HEK293T (cell line): ENCODE data around the gene PARM1.
A peak's percentile ranks its signal among the peaks of the same experiment; 100 is the strongest.

Experiments used
- CTCF ChIA-PET: fragments of 350-600 bp; formaldehyde crosslinking; extraction: SDS; loops from one replicate; lab custom pipeline; 2021; ENCODE audit warnings: antibody characterized with exemption, inconsistent platforms; lab: Yijun Ruan, JAX
- POLR2A ChIA-PET: fragments of 350-600 bp; formaldehyde crosslinking; extraction: SDS; loops from one replicate; lab custom pipeline; 2020; ENCODE audit warnings: antibody characterized with exemption, inconsistent platforms; lab: Yijun Ruan, JAX
- DNase-seq: peaks from one replicate; pipeline ENCODE4 v3.0.0; 2012; ENCODE audit warnings: mixed read lengths; ENCODE audit errors: extremely low spot score
- ARNT ChIP-seq: fragments of 450-650 bp; IDR thresholded peaks from 2 replicates; pipeline ENCODE4 v1.6.1; 2017; ENCODE audit warnings: mild to moderate bottlenecking
- BHLHE40 ChIP-seq: fragments of 450-650 bp; IDR thresholded peaks from 2 replicates; pipeline ENCODE4 v1.6.1; 2016; ENCODE audit warnings: mild to moderate bottlenecking, moderate library complexity, borderline replicate concordance
- CTBP1 ChIP-seq: fragments of 450-650 bp; IDR thresholded peaks from 2 replicates; pipeline ENCODE4 v1.6.1; 2016; ENCODE audit warnings: borderline replicate concordance
- ELF4 ChIP-seq: fragments of 450-650 bp; IDR thresholded peaks from 2 replicates; pipeline ENCODE4 v1.6.1; 2017; ENCODE audit warnings: antibody characterized with exemption
- FOXA1 ChIP-seq: fragments of 450-650 bp; IDR thresholded peaks from 2 replicates; pipeline ENCODE4 v1.6.1; 2016; ENCODE audit warnings: mild to moderate bottlenecking
- FOXK2 ChIP-seq: fragments of 450-650 bp; IDR thresholded peaks from 2 replicates; pipeline ENCODE4 v1.6.1; 2016; ENCODE audit warnings: mild to moderate bottlenecking
- FOXM1 ChIP-seq: fragments of 450-650 bp; IDR thresholded peaks from 2 replicates; pipeline ENCODE4 v1.6.1; 2017; ENCODE audit warnings: mild to moderate bottlenecking, borderline replicate concordance
- HDGF ChIP-seq: fragments of 450-650 bp; IDR thresholded peaks from 2 replicates; pipeline ENCODE4 v1.6.1; 2017; ENCODE audit warnings: antibody characterized with exemption, borderline replicate concordance
- L3MBTL2 ChIP-seq: fragments of 450-650 bp; conservative IDR thresholded peaks from 2 replicates; pipeline ENCODE4 v1.6.1; 2016; ENCODE audit warnings: mild to moderate bottlenecking
- LEF1 ChIP-seq: fragments of 450-650 bp; IDR thresholded peaks from 2 replicates; pipeline ENCODE4 v1.6.1; 2017; ENCODE audit warnings: mild to moderate bottlenecking, borderline replicate concordance
- NFRKB ChIP-seq: fragments of 450-650 bp; IDR thresholded peaks from 2 replicates; pipeline ENCODE4 v1.6.1; 2016; ENCODE audit warnings: mild to moderate bottlenecking, moderate library complexity
- PKNOX1 ChIP-seq: fragments of 450-650 bp; IDR thresholded peaks from 2 replicates; pipeline ENCODE4 v1.6.1; 2016
- SP1 ChIP-seq: fragments of 450-650 bp; IDR thresholded peaks from 2 replicates; pipeline ENCODE4 v1.6.1; 2017
- SUZ12 ChIP-seq: fragments of 450-650 bp; IDR thresholded peaks from 2 replicates; pipeline ENCODE4 v1.6.1; 2016; ENCODE audit warnings: mild to moderate bottlenecking
- TARDBP ChIP-seq: fragments of 450-650 bp; IDR thresholded peaks from 2 replicates; pipeline ENCODE4 v1.6.1; 2016
- ZNF384 ChIP-seq: fragments of 450-650 bp; IDR thresholded peaks from 2 replicates; pipeline ENCODE4 v1.6.1; 2016

Gene PARM1

GRCh38 chr4:74933562-74934015, 673 bp downstream of the PARM1 start:
- ChIA-PET POLR2A (interaction anchor here (2.1 kb wide), 1 partner anchor 581 kb away, joined by 4 read pairs; the partner anchor contains the start of genes RCHY1 and THAP6), CTCF (interaction anchor here (0.6 to 1.5 kb wide), 3 partner anchors 10 to 1280 kb away, joined by 3 to 4 read pairs (median 3); no protein-coding TSS in a partner anchor)
- TF ChIP-seq L3MBTL2, result peak; percentile 37; the same call in 1 of the 2 replicates
- no peak for TF ChIP-seq LEF1
- DNase-seq, result peak; percentile 19

- CTCF ChIA-PET, result interaction anchor here (0.6 to 0.8 kb wide), 2 partner anchors 16 to 1280 kb away, joined by 3 read pairs; no protein-coding TSS in a partner anchor
- TF ChIP-seq PKNOX1, result no peak
- TF ChIP-seq ELF4, result no peak
- TF ChIP-seq ZNF384, result no peak
- no peak for TF ChIP-seq BHLHE40
- no peak for TF ChIP-seq FOXM1
- TF ChIP-seq L3MBTL2, result no peak
- no peak for TF ChIP-seq FOXK2
- TF ChIP-seq HDGF, result no peak
- TF ChIP-seq TARDBP, result no peak
- no peak for TF ChIP-seq FOXA1
- TF ChIP-seq SUZ12, result no peak
- TF ChIP-seq SP1, result no peak
- TF ChIP-seq LEF1, result no peak
- POLR2A ChIA-PET, result interaction anchor here (0.6 to 2.1 kb wide), 2 partner anchors 20 to 580 kb away, joined by 3 to 4 read pairs; partner anchors contain the start of genes RCHY1 and THAP6
- peak; percentile 33 for DNase-seq
These were observed 1.3 kb downstream of the PARM1 start for GRCh38 chr4:74934016-74934831.

GRCh38 chr4:74934888-74935287, 2.0 kb downstream of the PARM1 start:
- peak; percentile 12 for DNase-seq
- ChIA-PET POLR2A (interaction anchor here (0.6 to 2.1 kb wide), 2 partner anchors 20 to 579 kb away, joined by 3 to 4 read pairs; partner anchors contain the start of genes RCHY1 and THAP6), CTCF (interaction anchor here (0.8 to 0.9 kb wide), 2 partner anchors 16 to 913 kb away, joined by 3 read pairs; no protein-coding TSS in a partner anchor)
- TF ChIP-seq FOXA1 (no peak), ELF4 (no peak), ZNF384 (peak; percentile 52; the same call in 1 of the 2 replicates)

- TF ChIP-seq SP1 (no peak), L3MBTL2 (no peak), TARDBP (no peak), SUZ12 (no peak), ZNF384 (no peak), HDGF (no peak), NFRKB (no peak), FOXM1 (no peak), ARNT (no peak), CTBP1 (no peak), LEF1 (no peak), ELF4 (no peak), PKNOX1 (no peak), BHLHE40 (no peak), FOXK2 (no peak), FOXA1 (no peak)
- POLR2A ChIA-PET, result no interaction called here
These were observed 8.2 kb downstream of the PARM1 start for GRCh38 chr4:74941123-74941522.

GRCh38 chr4:74942251-74942917, 9.5 kb downstream of the PARM1 start:
- POLR2A ChIA-PET, result no interaction called here
- no peak for DNase-seq
- TF ChIP-seq ZNF384 (no peak), L3MBTL2 (no peak), SP1 (no peak), TARDBP (no peak), BHLHE40 (no peak), ELF4 (no peak), NFRKB (no peak), FOXM1 (no peak), SUZ12 (no peak), HDGF (no peak), LEF1 (no peak), FOXA1 (no peak), CTBP1 (no peak), ARNT (no peak), FOXK2 (no peak), PKNOX1 (no peak)

More at GRCh38 chr4:74941123-74941522, 8.2 kb downstream of the PARM1 start:
- no peak for DNase-seq
- CTCF ChIA-PET, result no interaction called here

GRCh38 chr4:74942918-74943253, 10.0 kb downstream of the PARM1 start:
- ChIA-PET POLR2A (no interaction called here), CTCF (interaction anchor here (1.0 kb wide), 1 partner anchor 11 kb away, joined by 4 read pairs; no protein-coding TSS in a partner anchor)
- no peak for DNase-seq
- TF ChIP-seq HDGF (no peak), SUZ12 (no peak), SP1 (no peak), TARDBP (no peak), LEF1 (no peak), CTBP1 (no peak), FOXK2 (no peak), NFRKB (no peak), FOXA1 (no peak), L3MBTL2 (no peak), ELF4 (no peak), ARNT (no peak), PKNOX1 (no peak), BHLHE40 (no peak), FOXM1 (no peak), ZNF384 (no peak)

More at GRCh38 chr4:74942251-74942917, 9.5 kb downstream of the PARM1 start:
- CTCF ChIA-PET, result no interaction called here
